Measurements from ENCODE around the gene OR5K2. TPM values are rescaled to one million over a fixed set of nuclear protein-coding genes. Genes with fewer than 3 reads are reported as not detected.

OR5K2 gene
- polyA plus RNA-seq, 1 donor from 2014 or later = not detected

GRCh38 chr3:98514948-98515347, 17.5 kb downstream of the OR5K2 start:
- Histone ChIP-seq H3F3A (ENCODE audit: insufficient read depth, low read length, poor library complexity, severe bottlenecking) (no peaks in the 10 kb centered on the region), H4K20me1 (ENCODE audit: insufficient read depth) (no peaks in the 10 kb centered on the region), H2AFZ (ENCODE audit: low read depth, low read length) (no peak overlapping the region), H3K9ac (ENCODE audit: low read length) (no peak overlapping the region), H3K9me3 (ENCODE audit: low read length) (no peaks in the 10 kb centered on the region), H3K4me2 (ENCODE audit: low read length) (no peak overlapping the region), H3K4me3 (ENCODE audit: low read length) (no peak overlapping the region), H3K36me3 (ENCODE audit: insufficient read depth, low read length) (peaks cover 4% of the 10 kb centered on the region), H3K79me2 (replicated peaks; ENCODE audit: insufficient read depth, low read length) (peaks cover 1% of the 10 kb centered on the region), H3K27me3 (ENCODE audit: insufficient read depth, low read depth, low read length) (no peaks in the 10 kb centered on the region), H3K9me2 (ENCODE audit: insufficient read depth, low read length) (no peaks in the 10 kb centered on the region), H3K27ac (ENCODE audit: low read length) (no peak overlapping the region)
- TF ChIP-seq SMC3 (conservative IDR thresholded peaks at IDR 0.05; ENCODE audit: poor library complexity) = no peak
- no peak for TF ChIP-seq REST (IDR thresholded peaks at IDR 0.05; ENCODE audit: borderline replicate concordance)
- TF ChIP-seq EP300 (conservative IDR thresholded peaks at IDR 0.05; ENCODE audit: poor library complexity, severe bottlenecking) = no peak
- TF ChIP-seq POLR2AphosphoS5 (IDR thresholded peaks at IDR 0.05) = no peak
- no peak for TF ChIP-seq MXI1 (conservative IDR thresholded peaks at IDR 0.05; ENCODE audit: poor library complexity, severe bottlenecking)
- no peak for TF ChIP-seq RAD21 (conservative IDR thresholded peaks at IDR 0.05)
- no peak for TF ChIP-seq CTCF (IDR thresholded peaks at IDR 0.05; ENCODE audit: poor library complexity, severe bottlenecking)
- TF ChIP-seq EZH2 (IDR thresholded peaks at IDR 0.05; ENCODE audit: borderline replicate concordance, insufficient read depth, low read length, poor library complexity, severe bottlenecking) = no peak

GRCh38 chr3:98518816-98519215, 21.3 kb downstream of the OR5K2 start:
- TF ChIP-seq SMC3 (conservative IDR thresholded peaks at IDR 0.05; ENCODE audit: poor library complexity) (no peak), EP300 (conservative IDR thresholded peaks at IDR 0.05; ENCODE audit: poor library complexity, severe bottlenecking) (no peak), REST (IDR thresholded peaks at IDR 0.05; ENCODE audit: borderline replicate concordance) (no peak), CTCF (IDR thresholded peaks at IDR 0.05; ENCODE audit: poor library complexity, severe bottlenecking) (no peak), EZH2 (IDR thresholded peaks at IDR 0.05; ENCODE audit: borderline replicate concordance, insufficient read depth, low read length, poor library complexity, severe bottlenecking) (no peak), TAF1 (IDR thresholded peaks at IDR 0.05; ENCODE audit: low read depth) (no peak), RAD21 (conservative IDR thresholded peaks at IDR 0.05) (no peak), MXI1 (conservative IDR thresholded peaks at IDR 0.05; ENCODE audit: poor library complexity, severe bottlenecking) (no peak), POLR2AphosphoS5 (IDR thresholded peaks at IDR 0.05) (no peak)
- Histone ChIP-seq H2AFZ (ENCODE audit: low read depth, low read length) (no peak overlapping the region), H3F3A (ENCODE audit: insufficient read depth, low read length, poor library complexity, severe bottlenecking) (no peaks in the 10 kb centered on the region), H3K9me2 (ENCODE audit: insufficient read depth, low read length) (no peaks in the 10 kb centered on the region), H3K9me3 (ENCODE audit: low read length) (no peaks in the 10 kb centered on the region), H3K27me3 (ENCODE audit: insufficient read depth, low read depth, low read length) (no peaks in the 10 kb centered on the region), H3K79me2 (replicated peaks; ENCODE audit: insufficient read depth, low read length) (peaks cover 28% of the 10 kb centered on the region), H3K36me3 (ENCODE audit: insufficient read depth, low read length) (peaks cover 14% of the 10 kb centered on the region), H3K4me2 (ENCODE audit: low read length) (no peak overlapping the region), H3K27ac (ENCODE audit: low read length) (no peak overlapping the region), H4K20me1 (ENCODE audit: insufficient read depth) (no peaks in the 10 kb centered on the region), H3K4me3 (ENCODE audit: low read length) (no peak overlapping the region), H3K9ac (ENCODE audit: low read length) (no peak overlapping the region)
